GM19043 (cell line): ENCODE measurements around the gene IRX2.

ENCODE experiments used
- ATAC-seq: cut with Tn5 transposase; IDR thresholded peaks from one replicate; pipeline ENCODE4 v1.9.1; 2021; ENCODE audit warnings: low read depth; ENCODE audit not compliant: unreplicated experiment

IRX2 gene

DNA sequence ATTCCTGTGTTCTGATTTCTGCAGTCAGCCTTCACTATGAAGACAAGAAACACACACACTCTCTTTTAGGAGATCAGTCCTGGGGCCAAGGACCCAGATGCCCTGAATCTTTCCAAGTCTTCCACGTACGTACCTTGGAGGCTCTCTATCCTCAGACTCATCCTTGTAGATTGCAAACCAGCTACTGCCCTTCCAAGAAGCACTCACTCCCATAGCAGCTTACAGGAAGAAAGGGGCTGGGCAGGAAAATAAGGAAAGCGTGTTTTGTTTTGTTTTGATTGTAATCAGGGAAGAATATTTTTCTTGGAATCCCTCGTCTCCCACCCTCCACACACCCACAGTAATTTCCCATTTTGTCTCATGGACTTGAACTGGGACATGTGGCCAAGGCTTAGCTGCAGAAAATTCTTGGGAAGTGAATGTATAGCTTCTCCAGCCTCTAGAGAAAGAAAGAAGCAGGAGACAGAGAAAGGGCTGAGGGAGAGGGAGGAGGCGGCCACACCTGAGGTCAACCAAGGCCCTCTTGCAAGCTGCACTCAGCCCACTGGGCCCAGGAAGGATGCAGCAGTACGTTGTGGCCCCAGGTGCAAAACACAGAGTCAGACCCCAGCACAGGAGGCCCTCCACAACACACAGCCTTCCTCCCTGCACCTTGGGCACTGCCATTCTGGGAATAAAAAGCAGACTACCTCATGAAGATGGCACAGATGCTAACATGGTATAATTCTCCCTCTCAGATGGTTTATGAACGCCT is 29.9 kb downstream of the IRX2 start:
- no peak for ATAC-seq

DNA sequence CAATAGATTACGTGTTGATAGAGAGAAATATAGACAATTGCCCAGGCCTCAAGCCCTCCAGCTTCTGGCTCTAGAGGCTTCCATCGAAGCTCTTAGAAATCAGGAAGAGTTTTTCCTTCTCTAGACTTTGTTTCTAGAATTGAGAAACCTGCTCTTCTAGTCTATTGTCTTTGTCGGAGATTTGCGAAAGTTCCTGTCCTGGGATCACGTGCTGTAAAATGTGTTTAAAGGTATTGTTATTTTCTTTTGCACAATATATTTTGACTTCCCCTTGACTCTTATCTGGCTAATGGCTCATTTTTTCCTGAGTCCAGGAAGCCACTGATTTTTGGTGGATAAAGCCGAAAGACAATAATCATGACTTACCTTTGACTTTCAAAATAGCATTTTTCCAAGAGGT is 32.1 kb downstream of the IRX2 start:
- no peak for ATAC-seq

DNA sequence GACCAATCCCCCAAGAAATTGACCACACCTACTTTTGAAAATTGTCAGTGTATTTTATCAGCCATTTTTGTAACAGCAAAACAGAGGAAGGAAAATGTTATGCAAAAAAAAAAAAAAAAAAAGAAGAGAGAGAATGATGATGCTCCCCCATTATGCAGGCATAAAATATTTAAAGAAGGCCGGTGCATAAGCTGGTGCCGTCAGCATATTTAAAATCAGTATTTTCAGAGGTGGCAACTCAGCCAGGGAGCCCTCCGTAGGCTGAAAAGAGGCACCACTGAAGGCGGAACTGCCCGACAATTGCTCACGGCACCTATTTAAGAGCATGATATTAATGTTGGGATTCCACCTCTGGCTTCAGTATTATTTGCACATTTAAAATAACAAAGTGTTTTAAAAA is 33.4 kb downstream of the IRX2 start:
- ATAC-seq, result no peak

DNA sequence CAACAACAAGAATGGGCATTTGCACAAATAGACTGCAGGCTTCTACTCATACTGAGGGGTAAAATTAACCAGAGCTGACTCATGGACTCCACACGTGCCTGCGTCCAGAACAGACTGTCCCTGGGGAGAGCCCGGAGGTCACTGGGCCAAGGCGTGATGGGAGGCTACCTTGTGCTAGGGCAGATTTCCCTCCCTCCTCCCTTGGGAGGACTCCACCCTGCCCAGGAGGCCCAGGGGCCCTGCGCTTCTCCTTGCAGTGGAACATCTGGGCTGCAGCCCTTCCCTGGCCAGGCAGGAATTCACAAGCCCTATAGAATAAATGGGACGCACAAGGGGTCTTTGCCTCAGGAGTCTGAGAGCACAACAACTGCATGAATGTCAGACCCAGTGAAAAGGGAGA is 35.6 kb downstream of the IRX2 start:
- no peak for ATAC-seq

DNA sequence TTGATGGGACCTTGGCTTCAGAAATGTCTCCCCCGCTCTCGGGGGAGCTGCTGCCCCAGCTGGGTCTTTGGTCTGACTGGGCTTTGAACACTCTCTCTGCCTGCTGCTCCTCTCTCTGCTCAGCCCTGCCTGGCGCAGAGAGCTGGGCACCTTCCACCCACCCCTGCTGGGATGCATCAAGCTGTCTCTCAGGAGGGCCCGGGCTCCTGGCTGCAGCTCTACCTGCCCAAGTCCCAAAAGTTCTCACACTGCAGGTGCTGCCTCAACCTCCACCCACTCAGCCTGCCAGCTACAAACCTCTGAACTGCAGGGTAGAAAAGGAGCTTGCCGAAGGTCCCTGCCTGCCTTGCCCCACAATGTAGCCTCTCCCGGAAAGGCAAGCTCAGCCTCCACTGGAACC is 36.7 kb downstream of the IRX2 start:
- ATAC-seq, result no peak

DNA sequence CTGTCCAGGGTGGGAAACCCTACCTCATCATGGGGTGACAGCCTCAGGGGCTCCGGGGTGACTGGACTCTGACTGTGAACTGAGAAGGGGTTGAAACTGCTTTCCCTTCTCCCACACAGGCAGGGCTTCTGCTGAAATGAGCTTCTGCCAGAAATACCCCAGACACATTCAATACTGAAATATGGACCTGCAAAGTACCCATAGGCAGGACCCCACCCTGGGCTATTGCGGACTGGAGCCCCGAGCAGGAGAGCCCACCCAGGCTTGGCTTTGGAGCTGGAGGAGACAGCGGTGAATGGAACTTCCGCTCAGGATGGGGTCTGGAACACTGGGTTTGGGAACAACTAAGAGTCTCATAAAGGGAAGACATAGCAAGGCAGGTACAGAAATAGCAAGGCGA is 37.5 kb downstream of the IRX2 start:
- no peak for ATAC-seq

DNA sequence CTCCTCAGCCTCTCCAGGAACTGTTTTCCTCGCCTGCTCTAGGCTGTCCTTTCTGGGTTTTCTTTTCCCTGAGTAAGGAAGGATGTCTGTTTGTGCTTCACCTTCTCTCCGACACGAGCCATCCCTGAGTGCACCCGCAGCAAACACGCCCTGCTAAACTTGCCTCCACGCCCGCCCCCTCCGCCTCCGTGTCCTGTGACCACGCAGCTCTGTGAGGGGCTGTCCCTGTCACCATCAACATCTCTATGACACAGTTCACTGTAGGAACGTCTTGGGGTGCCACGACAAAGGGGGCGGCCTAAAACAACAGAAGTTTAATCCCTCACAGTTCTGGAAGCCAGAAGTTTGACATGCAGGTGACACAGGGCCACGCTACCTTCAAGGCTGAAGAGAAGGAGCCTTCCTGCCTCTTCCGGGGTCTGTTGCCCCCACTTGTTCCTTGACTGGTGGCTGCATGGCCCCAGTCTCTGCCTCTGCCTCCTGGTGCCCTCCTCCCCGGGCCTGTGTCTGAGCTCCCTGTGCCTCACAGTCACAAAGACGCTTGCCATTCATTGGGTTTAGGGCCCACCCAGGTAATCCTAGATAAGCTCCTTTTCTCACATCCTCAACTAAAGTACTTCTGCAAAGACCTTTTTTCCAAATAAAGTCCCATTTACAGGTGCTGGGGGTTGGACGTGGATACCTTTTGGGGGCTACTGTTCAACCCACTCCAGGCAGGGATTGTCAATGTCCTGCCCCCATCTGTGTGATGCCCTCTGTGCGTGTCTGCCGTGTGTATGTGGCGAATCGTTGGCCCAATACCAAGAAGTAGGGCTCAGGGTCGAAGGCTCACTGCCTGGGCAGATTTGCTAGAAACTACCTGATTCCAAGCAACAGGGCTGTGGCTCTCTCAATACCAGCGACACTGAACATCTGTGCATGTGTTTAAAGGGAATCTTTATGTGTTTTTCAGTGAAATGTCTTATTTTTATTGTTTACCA is 39.7 kb downstream of the IRX2 start:
- ATAC-seq, result no peak

DNA sequence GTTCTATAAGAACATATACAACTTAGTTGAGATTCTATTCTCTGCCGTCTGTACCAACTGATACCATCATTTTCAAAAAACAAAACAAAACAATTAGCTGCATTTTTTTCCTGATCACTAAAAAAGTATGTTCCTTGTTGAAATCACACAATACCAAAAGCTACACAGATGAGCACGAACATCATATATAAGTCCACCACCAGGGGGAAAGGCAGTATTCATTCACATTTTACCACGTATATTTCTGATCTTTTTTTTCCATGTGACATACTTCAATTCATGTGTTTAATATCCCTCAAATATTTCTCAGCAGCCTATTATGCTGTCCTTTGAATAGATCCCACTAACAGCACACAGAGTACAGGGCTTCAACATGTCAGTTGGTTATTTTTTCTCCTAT is 40.6 kb downstream of the IRX2 start:
- no peak for ATAC-seq

DNA sequence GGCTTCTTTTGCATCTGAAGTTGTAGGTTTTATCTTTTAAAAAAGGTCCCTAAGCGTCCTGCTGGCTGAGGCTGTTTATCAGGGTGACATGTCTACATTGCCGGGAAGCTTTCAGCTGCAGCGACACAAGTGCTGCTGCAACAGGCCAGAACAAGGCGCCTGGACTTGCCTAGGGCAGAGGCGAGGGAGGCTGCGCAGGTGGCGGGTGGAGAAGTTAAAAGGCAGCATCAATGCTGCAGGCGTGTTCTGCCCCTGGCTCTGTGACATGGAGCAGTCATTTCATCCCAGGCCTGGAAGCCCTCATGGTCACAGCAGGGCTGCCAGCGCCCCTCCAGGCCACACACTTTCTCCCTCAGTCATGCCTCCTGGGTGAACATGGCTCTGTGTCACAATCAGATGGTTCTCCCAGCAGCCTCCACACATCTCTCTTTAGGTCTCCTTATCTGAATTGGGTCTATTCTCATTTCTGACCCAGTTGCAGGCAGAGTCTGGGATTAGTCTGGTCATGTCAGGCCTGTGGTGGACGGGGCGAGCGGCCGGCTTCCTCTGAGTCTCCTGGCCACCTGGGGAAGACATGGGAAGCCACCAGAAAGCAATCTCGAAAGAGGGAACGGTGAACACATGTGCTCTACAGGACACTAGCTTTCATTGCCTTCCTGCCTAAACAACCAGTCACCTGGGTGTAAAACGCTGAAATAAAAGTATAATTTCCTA is 41.3 kb downstream of the IRX2 start:
- no peak for ATAC-seq

DNA sequence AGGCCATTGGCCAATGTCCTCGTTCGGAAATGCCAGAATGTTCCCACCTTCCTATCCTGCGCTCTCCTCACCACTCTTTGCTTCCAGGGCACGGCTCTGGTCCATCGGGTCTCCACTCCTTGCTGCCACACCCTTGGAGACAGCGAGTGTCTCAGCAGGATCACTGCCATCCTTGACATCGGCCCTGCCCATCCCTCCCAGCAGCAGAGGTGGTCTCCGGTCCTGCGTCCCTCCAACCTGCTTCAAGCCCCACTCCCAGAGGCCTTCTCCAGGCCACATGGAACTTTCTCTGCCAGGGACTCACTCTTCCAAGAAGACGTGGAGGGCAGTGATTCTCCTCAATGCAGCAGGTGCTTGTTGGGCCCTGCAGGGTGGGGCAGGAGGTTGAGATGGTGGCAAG is 42.7 kb downstream of the IRX2 start:
- ATAC-seq, result no peak

DNA sequence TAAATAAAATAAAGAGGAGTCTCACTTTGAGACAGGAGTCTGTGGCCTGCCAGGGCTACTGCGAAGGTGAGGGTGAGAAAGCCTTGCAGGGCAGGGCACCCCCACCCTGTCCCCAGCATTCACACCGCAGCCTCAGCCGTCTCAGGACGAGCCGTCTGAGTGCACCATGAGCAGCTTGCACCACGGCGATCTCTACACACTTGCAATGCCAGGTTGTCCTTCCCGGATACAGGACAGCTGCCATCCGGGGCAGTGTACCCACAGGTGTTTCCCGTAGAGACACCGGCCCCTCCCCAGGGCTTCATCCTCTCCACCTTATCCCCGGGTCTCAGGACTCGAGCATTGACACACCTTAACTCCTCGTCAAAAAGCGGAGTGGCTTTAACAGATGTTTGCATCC is 43.3 kb downstream of the IRX2 start:
- ATAC-seq, result no peak

DNA sequence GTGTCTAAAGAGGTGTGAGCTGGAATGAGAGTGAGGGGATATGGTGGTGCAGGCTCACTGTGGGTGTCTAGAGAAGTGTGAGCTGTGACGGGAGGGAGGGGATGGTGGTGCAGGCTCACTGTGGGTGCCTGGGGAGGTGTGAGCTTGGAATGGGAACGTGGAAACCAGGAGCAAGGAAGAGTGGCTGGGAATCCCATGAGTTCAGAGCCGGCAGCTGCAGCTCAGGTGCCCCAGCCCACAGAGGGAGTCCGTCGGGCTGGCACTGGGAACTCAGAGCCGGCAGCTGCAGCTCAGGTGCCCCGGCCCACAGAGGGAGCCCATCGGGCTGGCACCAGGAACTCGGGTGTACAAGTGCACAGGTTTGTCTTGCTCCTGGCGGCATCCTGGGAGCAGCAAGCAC is 45.6 kb downstream of the IRX2 start:
- ATAC-seq, result no peak

DNA sequence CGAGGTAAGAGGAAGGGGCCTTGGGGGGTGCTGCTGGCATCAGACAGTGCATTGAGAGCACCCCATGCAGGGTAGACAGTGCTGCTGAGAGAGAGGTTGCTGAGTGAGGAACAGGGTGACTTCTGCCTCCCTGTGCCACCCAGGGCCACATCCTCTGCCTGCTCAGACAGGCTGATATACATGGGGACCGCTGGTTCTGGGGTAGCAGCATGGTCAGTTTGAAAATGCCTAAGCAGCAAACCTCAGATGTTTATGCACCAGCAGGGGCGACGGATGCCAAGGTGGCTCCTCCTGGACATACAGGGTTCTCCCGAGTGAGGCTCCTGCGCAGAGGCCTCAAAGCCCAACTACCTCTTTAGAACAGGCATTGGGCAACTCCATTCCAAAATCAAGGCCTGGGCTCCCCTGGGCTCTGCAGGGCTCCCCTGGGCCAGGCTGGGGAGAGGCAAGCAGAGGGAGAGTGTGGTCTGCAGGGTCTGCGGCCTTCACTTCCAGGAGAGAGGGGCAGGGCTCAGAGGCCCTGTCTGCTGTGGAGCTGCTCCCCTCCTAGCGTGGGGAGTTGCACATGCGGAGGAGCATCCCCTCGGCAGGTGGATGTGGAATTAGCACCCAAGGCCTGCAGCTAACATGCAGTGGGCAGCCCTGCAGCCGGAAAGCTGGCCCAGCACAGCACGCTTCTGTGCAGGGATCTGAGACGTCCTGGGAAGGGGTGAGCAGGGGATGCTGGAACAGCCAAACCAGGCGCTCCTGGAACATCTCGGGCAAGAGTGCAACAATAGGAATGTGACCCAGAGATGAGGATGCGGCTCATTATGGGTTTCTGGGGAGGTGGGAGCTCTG is 46.5 kb downstream of the IRX2 start:
- ATAC-seq, result no peak

DNA sequence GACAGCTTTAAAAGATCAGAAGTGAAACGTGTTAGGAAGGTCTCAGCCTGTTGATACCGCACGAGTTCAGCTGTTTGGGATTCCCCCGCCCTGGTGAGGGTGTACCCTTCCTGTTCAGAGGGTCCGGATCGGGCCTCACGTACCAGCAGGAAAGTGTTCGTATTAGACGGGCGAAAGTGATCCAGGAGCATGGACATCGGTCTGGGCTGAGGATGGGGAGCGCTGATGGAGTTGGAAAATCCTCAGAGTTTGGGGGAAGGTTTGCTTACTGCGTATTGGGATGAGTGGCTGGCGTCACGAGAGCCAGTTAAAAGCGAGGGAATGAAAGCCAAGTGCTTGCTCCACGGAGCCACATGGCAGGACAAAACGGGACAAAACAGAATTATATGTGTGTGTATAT is 47.4 kb downstream of the IRX2 start:
- no peak for ATAC-seq

DNA sequence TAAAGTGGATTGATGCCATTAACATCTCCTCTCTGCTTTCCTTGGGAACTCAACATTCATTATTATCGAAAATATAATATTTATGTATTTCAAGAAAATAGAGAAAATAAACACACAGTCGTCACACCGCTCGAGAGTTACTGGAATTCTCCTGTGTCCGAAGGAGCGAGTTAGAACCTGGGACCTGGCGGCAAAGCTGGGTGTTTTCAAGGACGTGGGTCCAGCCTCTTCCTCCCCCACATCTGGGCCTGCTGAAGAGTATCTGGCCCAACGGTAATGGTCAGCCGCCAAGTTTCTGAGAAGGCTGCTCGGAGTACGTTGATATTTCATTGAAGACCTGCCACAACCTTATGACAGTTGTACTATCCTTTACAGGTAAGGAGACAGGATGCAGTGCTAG is 47.9 kb downstream of the IRX2 start:
- no peak for ATAC-seq

DNA sequence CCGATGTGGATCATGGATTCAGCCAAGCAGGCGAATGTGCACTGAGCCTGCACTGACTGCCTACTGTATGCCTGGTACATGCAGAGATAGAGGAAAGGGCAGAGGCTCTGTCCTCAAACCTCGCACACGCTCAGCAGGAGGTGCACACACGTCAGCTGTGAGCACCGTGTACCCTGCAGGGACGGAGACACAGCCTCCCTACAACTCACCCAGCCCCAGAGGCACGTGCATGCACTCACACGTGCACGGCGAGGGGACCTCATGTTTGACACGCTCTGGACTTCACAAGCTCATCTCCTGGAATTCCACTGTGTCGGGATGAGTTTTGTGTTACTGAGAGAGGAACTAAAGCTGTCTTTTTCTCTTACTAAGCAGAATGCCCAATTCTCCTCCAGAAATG is 48.4 kb downstream of the IRX2 start:
- ATAC-seq, result no peak

DNA sequence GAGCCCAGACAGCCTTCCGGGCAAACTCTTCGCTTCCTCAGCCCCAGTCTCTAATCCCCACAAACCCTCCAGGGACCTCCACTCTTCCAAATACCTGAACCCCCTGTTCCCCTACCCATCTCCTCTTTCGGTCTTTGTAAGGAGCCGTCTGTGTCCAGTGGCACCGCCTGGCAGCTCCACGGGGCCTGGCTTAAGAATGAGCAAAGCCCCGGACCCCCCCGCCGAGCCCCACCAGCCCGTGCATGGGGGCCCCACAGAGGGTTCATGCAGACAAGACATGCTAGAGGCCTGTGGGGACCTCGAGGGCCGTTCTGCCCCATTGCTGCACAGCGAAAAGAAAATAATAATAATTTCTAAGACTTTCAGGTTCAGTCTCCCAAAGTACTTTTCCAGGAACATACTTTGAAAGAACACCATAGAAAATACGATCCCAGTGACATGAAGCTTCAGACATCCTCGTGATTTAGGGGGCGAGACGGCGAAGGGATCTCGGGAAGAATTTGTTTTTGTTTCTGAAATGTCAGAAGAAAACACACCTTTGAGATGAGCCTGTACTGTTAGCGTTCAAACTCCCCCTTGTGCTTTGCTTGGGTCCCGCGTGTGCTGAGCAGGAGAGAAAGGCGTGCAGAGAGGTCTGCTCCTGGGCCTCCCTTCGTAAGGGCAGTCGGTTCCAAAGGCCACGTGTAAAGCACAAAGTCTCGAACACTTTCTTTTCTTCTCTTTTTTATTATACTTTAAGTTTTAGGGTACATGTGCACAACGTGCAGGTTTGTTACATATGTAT is 49.2 kb downstream of the IRX2 start:
- no peak for ATAC-seq

DNA sequence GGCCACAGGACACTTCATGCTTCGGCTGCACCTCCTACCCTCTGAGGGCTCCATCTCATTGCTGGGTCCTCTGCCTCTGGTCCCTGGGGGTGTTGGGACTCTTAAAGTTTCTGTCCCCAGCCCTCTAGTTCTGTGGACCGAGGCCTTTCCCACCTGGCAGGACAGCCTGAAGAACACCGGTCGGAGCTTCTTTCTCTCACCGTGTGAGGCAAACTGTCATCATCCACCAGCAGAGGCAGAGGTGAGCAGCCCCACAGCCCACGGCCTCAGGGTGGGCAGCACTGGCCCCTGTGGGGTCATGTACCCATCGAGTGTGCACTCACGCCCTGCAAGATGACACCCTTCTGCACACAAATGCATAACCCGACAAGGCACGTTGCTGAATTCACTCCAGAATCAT is 49.9 kb downstream of the IRX2 start:
- no peak for ATAC-seq

DNA sequence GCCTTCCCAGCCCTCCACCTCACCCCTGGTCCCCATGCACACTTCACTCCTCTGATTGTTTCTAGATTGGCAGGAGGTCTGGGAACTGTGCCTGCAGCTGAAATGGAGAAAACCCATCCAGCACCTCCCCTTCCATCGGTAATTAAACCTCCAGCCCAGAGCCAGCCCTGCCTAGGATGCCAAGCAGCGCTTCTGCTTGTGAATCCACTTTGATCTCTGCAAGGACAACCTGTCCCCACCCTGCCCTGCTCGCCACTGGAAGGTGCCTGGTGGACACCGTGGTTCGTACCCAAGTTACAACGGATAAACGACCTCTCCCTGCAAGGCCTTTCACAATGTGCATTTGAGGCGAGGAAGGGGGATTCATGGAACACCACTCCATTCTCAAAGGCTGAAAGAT is 50.6 kb downstream of the IRX2 start:
- no peak for ATAC-seq

DNA sequence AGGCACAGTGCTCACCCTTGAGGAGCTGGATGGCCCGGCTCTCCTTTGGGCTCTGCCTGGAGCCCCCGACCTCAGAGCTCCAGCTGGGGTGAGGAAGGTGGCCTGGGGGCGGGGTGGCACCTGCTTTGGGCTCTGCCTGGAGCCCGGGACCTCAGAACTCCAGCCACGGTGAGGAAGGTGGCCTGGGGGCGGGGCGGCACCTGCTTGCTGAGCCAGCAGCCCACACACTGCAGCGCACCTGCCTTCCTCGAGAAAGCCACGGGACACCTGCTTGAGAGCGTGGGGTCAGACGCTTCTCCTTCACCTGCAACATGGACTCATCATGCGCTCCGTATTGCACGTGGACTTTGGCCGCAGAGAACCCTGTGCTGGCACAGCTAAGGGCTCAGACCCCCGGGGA is 51.8 kb downstream of the IRX2 start:
- no peak for ATAC-seq
